Glutamatergic neuron (in vitro differentiated cells): ENCODE data around the gene ADH1A. TPM values are rescaled to one million over a fixed set of nuclear protein-coding genes. Genes with fewer than 3 reads are reported as not detected.

Experiments
- DNase-seq: peaks from one replicate; pipeline ENCODE4 v3.0.0; 2022
- H3K27ac Mint-ChIP-seq: one replicate; pipeline ENCODE4 v1.8.0; 2020; ENCODE audit warnings: mild to moderate bottlenecking, mixed read lengths, inconsistent platforms; ENCODE audit not compliant: unreplicated experiment
- H3K27me3 Mint-ChIP-seq: one replicate; pipeline ENCODE4 v1.8.0; 2020; ENCODE audit warnings: mild to moderate bottlenecking, moderate library complexity, mixed read lengths, inconsistent platforms; ENCODE audit not compliant: unreplicated experiment
- H3K36me3 Mint-ChIP-seq: one replicate; pipeline ENCODE4 v1.8.0; 2020; ENCODE audit warnings: mild to moderate bottlenecking, mixed read lengths, inconsistent platforms; ENCODE audit not compliant: unreplicated experiment
- H3K4me1 Mint-ChIP-seq: one replicate; pipeline ENCODE4 v1.8.0; 2020; ENCODE audit warnings: mild to moderate bottlenecking, low read depth, mixed read lengths, inconsistent platforms; ENCODE audit not compliant: unreplicated experiment
- H3K4me3 Mint-ChIP-seq: one replicate; pipeline ENCODE4 v1.8.0; 2020; ENCODE audit warnings: mild to moderate bottlenecking, mixed read lengths, inconsistent platforms; ENCODE audit not compliant: unreplicated experiment
- H3K9me3 Mint-ChIP-seq: one replicate; pipeline ENCODE4 v1.8.0; 2020; ENCODE audit warnings: mild to moderate bottlenecking, moderate library complexity, mixed read lengths, inconsistent platforms; ENCODE audit not compliant: unreplicated experiment
- CTCF ChIP-seq: fragments of 200-600 bp; sonication (generic); IDR thresholded peaks from one replicate; pipeline ENCODE4 v1.5.0; 2021; ENCODE audit not compliant: partially characterized antibody, unreplicated experiment
- total RNA-seq: library from RNA; stranded (reverse); fragmentation: NEBNext Ultra II Directional; extraction: Animal tissue kit (Norgen Biotek cat#: 25700); gene quantifications from one replicate; pipeline ENCODE4 v1.2.1, GENCODE V29; 2021; ENCODE audit not compliant: unreplicated experiment

The ADH1A gene
- total RNA-seq, 1 donor from 2014 or later, result not detected

- Mint-ChIP-seq H3K4me3 (no peak overlapping the region), H3K27me3 (no peaks in the 10 kb centered on the region), H3K36me3 (no peaks in the 10 kb centered on the region), H3K4me1 (no peaks in the 10 kb centered on the region), H3K27ac (no peak overlapping the region), H3K9me3 (no peaks in the 10 kb centered on the region)
- no peak for TF ChIP-seq CTCF
- DNase-seq, result no peak
Measured at GRCh38 chr4:99317354-99317753, 26.6 kb upstream of the ADH1A start.

GRCh38 chr4:99315839-99316238 is 25.1 kb upstream of the ADH1A start:
- no peak for DNase-seq
- Mint-ChIP-seq H3K36me3 (no peaks in the 10 kb centered on the region), H3K4me1 (no peaks in the 10 kb centered on the region), H3K4me3 (no peak overlapping the region), H3K27ac (no peak overlapping the region), H3K9me3 (no peaks in the 10 kb centered on the region), H3K27me3 (no peaks in the 10 kb centered on the region)
- no peak for TF ChIP-seq CTCF

- Mint-ChIP-seq H3K27me3 (no peaks in the 10 kb centered on the region), H3K27ac (no peak overlapping the region), H3K36me3 (no peaks in the 10 kb centered on the region)
Measured at GRCh38 chr4:99314211-99314610, 23.4 kb upstream of the ADH1A start.

DNA sequence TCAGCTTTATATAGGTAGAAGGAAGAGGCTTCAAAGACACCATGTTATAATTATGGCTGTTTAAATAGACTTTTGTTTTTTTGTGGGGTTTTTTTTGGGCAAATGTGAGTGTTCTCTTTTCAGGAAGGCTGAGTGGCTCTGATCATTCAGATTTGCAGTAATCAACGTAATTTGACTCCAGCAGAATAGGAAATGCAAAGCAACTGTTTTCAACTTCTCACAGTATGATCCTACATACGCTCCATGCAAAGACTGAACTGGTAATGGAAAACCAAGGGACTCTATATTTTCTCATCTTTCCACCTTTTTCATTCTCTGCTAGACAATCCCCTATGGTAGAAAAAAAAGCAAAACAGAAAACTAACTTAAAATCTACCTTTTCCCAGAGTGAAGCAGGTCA is 19.6 kb upstream of the ADH1A start:
- TF ChIP-seq CTCF, result no peak
- Mint-ChIP-seq H3K36me3 (no peaks in the 10 kb centered on the region), H3K27me3 (no peaks in the 10 kb centered on the region), H3K4me1 (no peaks in the 10 kb centered on the region), H3K27ac (no peak overlapping the region), H3K4me3 (no peak overlapping the region), H3K9me3 (no peaks in the 10 kb centered on the region)
- DNase-seq, result no peak

More at GRCh38 chr4:99314211-99314610, 23.4 kb upstream of the ADH1A start:
- DNase-seq, result no peak
- TF ChIP-seq CTCF, result no peak
- H3K9me3 Mint-ChIP-seq, result no peaks in the 10 kb centered on the region
- no peaks in the 10 kb centered on the region for H3K4me1 Mint-ChIP-seq
- no peak overlapping the region for H3K4me3 Mint-ChIP-seq

DNA sequence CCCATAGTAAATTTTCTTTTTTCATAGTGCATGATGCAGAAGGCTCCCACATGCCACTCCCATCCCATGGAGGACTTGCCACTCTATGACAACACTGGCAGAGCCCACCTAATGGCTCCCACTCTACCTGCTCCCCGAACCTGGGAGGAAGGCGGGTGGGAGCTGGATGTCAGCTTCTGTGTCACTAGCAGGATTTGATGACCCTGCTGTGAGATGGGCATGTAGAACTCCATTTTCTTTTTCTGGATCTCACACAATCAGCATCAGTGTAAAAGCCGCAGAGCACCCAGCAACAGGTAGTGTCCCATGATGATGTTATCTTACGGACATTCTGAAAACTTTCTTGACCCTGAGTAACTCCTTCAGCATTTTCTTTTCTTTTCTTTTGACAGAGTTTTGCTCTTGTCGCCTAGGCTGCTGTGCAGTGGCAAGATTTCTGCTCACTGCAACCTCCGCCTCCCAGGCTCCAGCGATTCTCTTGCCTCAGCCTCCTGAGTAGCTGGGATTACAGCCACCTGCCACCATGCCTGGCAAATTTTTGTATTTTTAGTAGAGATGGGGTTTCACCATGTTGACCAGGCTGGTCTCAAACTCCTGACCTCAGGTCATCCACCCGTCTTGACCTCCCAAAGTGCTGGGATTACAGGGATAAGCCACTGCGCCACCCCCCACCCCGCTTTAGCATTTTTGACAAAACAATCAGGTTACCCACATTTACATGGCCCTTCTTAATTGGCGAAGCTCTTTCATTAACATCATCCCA is 15.0 kb upstream of the ADH1A start:
- Mint-ChIP-seq H3K27ac (no peak overlapping the region), H3K27me3 (no peaks in the 10 kb centered on the region), H3K4me1 (no peaks in the 10 kb centered on the region), H3K4me3 (no peak overlapping the region), H3K36me3 (no peaks in the 10 kb centered on the region), H3K9me3 (no peaks in the 10 kb centered on the region)
- DNase-seq, result no peak
- no peak for TF ChIP-seq CTCF
